B cell (primary cell): ENCODE data around the gene HS6ST2. TPM values are rescaled to one million over a fixed set of nuclear protein-coding genes. Genes with fewer than 3 reads are reported as not detected.

ENCODE experiments used
- ATAC-seq: fragments of 200-7000 bp; cut with Tn5 transposase; one replicate; pipeline ENCODE4 v1.10.0; 2021; ENCODE audit warnings: low read depth, mild to moderate bottlenecking, moderate number of reproducible peaks, moderate library complexity
- CTCF ChIA-PET: fragments of 350-600 bp; sonication (Branson Sonifier 250); formaldehyde crosslinking; loops from one replicate; lab custom pipeline; 2021; ENCODE audit warnings: antibody characterized with exemption, inconsistent platforms; lab: Charles Lee
- POLR2A ChIA-PET: fragments of 350-600 bp; sonication (Branson Sonifier 250); formaldehyde crosslinking; loops from one replicate; lab custom pipeline; 2021; ENCODE audit warnings: antibody characterized with exemption; lab: Charles Lee
- DNase-seq: peaks from one replicate; pipeline ENCODE4 v3.0.0; 2013
- H2AFZ ChIP-seq: 2 replicates; pipeline ENCODE4 v1.6.1; 2012; ENCODE audit warnings: mild to moderate bottlenecking, low read depth, low read length; ENCODE audit not compliant: insufficient read depth, poor library complexity, severe bottlenecking
- H3K27ac ChIP-seq, 2 donors: 1 replicate in 1 of 2; 2 replicates in 1 of 2; pipeline ENCODE4 v1.5.1; 2012 to 2013; ENCODE audit warnings: low read length in 2 of 2, mild to moderate bottlenecking in 2 of 2, moderate library complexity in 1 of 2
- H3K27me3 ChIP-seq, 4 experiments: fragments of 200-600 bp in 1 of 4; sonication (generic) in 1 of 4; replicated peaks in 1 of 4; 1 replicate in 2 of 4; 2 replicates in 2 of 4; pipeline versions ENCODE4 v1.6.1 to v1.7.0; 2013 to 2016; ENCODE audit warnings: low read length in 3 of 4, mild to moderate bottlenecking in 2 of 4, mixed read lengths in 1 of 4, moderate library complexity in 1 of 4; ENCODE audit not compliant: insufficient read depth in 4 of 4, control insufficient read depth in 3 of 4; ENCODE audit errors: control extremely low read depth in 1 of 4
- H3K36me3 ChIP-seq, 2 experiments: replicated peaks in 1 of 2; 1 replicate in 1 of 2; 2 replicates in 1 of 2; pipeline versions ENCODE4 v1.6.1 to v1.7.1; 2013; ENCODE audit warnings: low read length in 1 of 2; ENCODE audit not compliant: insufficient read depth in 2 of 2, control insufficient read depth in 1 of 2; ENCODE audit errors: control extremely low read depth in 1 of 2, extremely low read depth in 1 of 2
- H3K4me1 ChIP-seq, 2 donors: fragments of 200-600 bp in 1 of 2; sonication (generic) in 1 of 2; 1 replicate in 1 of 2; 2 replicates in 1 of 2; pipeline versions ENCODE4 v1.5.1 to v1.6.1; 2013 to 2017; ENCODE audit warnings: low read length in 2 of 2; ENCODE audit not compliant: control insufficient read depth in 2 of 2, insufficient read depth in 2 of 2
- H3K4me2 ChIP-seq: replicated peaks from 2 replicates; pipeline ENCODE3; 2012; ENCODE audit warnings: mild to moderate bottlenecking, low read depth, low read length; ENCODE audit not compliant: poor library complexity, severe bottlenecking
- H3K4me3 ChIP-seq, 5 experiments: fragments of 200-600 bp in 1 of 5; sonication (generic) in 1 of 5; 1 replicate in 3 of 5; 2 replicates in 2 of 5; pipeline versions ENCODE4 v1.5.1 to v1.7.0; 2011 to 2016; ENCODE audit warnings: low read length in 4 of 5, mild to moderate bottlenecking in 4 of 5, low read depth in 2 of 5, control low read depth in 1 of 5, moderate library complexity in 1 of 5; ENCODE audit not compliant: insufficient read depth in 1 of 5; ENCODE audit errors: control extremely low read depth in 1 of 5, extremely low read depth in 1 of 5
- H3K79me2 ChIP-seq: fragments of 200-600 bp; sonication (generic); one replicate; pipeline ENCODE4 v1.6.0; 2016; ENCODE audit warnings: low read length; ENCODE audit not compliant: control insufficient read depth, insufficient read depth
- H3K9ac ChIP-seq: fragments of 200-600 bp; sonication (generic); 2 replicates; pipeline ENCODE4 v1.6.1; 2017; ENCODE audit warnings: mild to moderate bottlenecking, low read length, moderate library complexity
- H3K9me3 ChIP-seq, 3 donors: one replicate each; pipeline versions ENCODE4 v1.6.1 to v1.7.1; 2013; ENCODE audit warnings: low read length in 2 of 3; ENCODE audit not compliant: control insufficient read depth in 2 of 3, insufficient read depth in 1 of 3; ENCODE audit errors: control extremely low read depth in 1 of 3
- H4K20me1 ChIP-seq: 2 replicates; pipeline ENCODE4 v1.6.0; 2012; ENCODE audit warnings: mild to moderate bottlenecking, low read length; ENCODE audit not compliant: insufficient read depth, control insufficient read depth, poor library complexity, severe bottlenecking
- H3K27ac Mint-ChIP-seq: one replicate; pipeline ENCODE4 v1.8.0; 2021; ENCODE audit warnings: mixed read lengths
- H3K27me3 Mint-ChIP-seq: one replicate; pipeline ENCODE4 v1.8.0; 2021; ENCODE audit warnings: mixed read lengths
- H3K4me1 Mint-ChIP-seq: one replicate; pipeline ENCODE4 v1.8.0; 2021; ENCODE audit warnings: mixed read lengths
- H3K4me3 Mint-ChIP-seq: one replicate; pipeline ENCODE4 v1.8.0; 2021; ENCODE audit warnings: mixed read lengths
- H3K9me3 Mint-ChIP-seq: one replicate; pipeline ENCODE4 v1.8.0; 2022; ENCODE audit warnings: mixed read lengths; ENCODE audit not compliant: insufficient read depth
- CTCF ChIP-seq: fragments of 200-600 bp; IDR thresholded peaks from one replicate; pipeline ENCODE4 v1.8.0; 2022; ENCODE audit warnings: antibody characterized with exemption, mild to moderate bottlenecking
- EZH2 ChIP-seq: IDR thresholded peaks from 2 replicates; pipeline ENCODE4 v1.6.1; 2012; ENCODE audit warnings: borderline replicate concordance, low read depth, mild to moderate bottlenecking, moderate library complexity, low read length; ENCODE audit not compliant: insufficient read depth, poor library complexity, severe bottlenecking
- WGBS: methylation state at CpG from one replicate; pipeline ENCODE4 v1.1.5; 2013; ENCODE audit warnings: missing lambda C conversion rate; ENCODE audit not compliant: insufficient coverage; 5-methylcytosine and 5-hydroxymethylcytosine counted together
- intact Hi-C: fragments of 100-400 bp; cut with micrococcal nuclease; formaldehyde crosslinking; loops from one replicate; pipeline ENCODE4 v1.10.0; 2022
- polyA plus RNA-seq: library from polyadenylated mRNA; depleted of rRNA; stranded (reverse); fragments of >200 nt; gene quantifications from 2 replicates; pipeline ENCODE4 v1.2.3, GENCODE V29; 2012
- total RNA-seq, 2 donors: library from RNA; stranded (reverse); fragments of 120-200 nt in 1 of 2; gene quantifications; 1 replicate in 1 of 2; 2 replicates in 1 of 2; pipeline versions ENCODE4 v1.2.3 to v1.2.4, GENCODE V29; 2013 to 2022

Gene HS6ST2
- total and polyA plus RNA-seq, 2 donors (not counting 1 experiment from before 2014, with no cell fraction given), result not detected

GRCh38 chrX:132590350-132591026, 367.9 kb downstream of the HS6ST2 start:
- no peaks in the 10 kb centered on the region for H3K36me3 ChIP-seq
- no peaks in the 10 kb centered on the region for H3K79me2 ChIP-seq
- no peaks in the 10 kb centered on the region for H4K20me1 ChIP-seq
- Mint-ChIP-seq H3K4me1 (no peaks in the 10 kb centered on the region), H3K27ac (no peak overlapping the region), H3K4me3 (no peak overlapping the region), H3K27me3 (no peaks in the 10 kb centered on the region), H3K9me3 (no peaks in the 10 kb centered on the region)
- no peak overlapping the region for H3K4me2 ChIP-seq
- H3K27me3 ChIP-seq, result peaks cover 0 to 4% (median 0%) of the 10 kb centered on the region in 4 experiments
- no peaks in the 10 kb centered on the region for H3K4me1 ChIP-seq
- 88% methylated on average over 1 of the region's 2 CpGs for WGBS
- DNase-seq (no peak), ATAC-seq (no peak)
- H3K9me3 ChIP-seq, result no peaks in the 10 kb centered on the region
- H3K4me3 ChIP-seq, result no peak overlapping the region
- intact Hi-C loops, result no loop called here
- ChIA-PET CTCF (interaction anchor here (3.8 kb wide), 1 partner anchor 298 kb away, joined by 35 read pairs; no protein-coding TSS in a partner anchor), POLR2A (no interaction called here)
- no peak overlapping the region for H3K9ac ChIP-seq
- no peak overlapping the region for H3K27ac ChIP-seq
- TF ChIP-seq EZH2 (no peak), CTCF (no peak)
- no peak overlapping the region for H2AFZ ChIP-seq

- no peaks in the 10 kb centered on the region for H3K9me3 ChIP-seq
- no peak overlapping the region for H3K27ac ChIP-seq
- no peaks in the 10 kb centered on the region for H3K9me3 Mint-ChIP-seq
- no peak overlapping the region for H3K9ac ChIP-seq
- WGBS, result no CpG with 5 or more reads among the region's 4 CpGs
- no peaks in the 10 kb centered on the region for H3K79me2 ChIP-seq
- ChIA-PET CTCF (no interaction called here), POLR2A (no interaction called here)
- H3K4me1 Mint-ChIP-seq, result no peaks in the 10 kb centered on the region
- intact Hi-C loops, result no loop called here
- H3K4me2 ChIP-seq, result no peak overlapping the region
- H3K4me3 Mint-ChIP-seq, result no peak overlapping the region
- DNase-seq (no peak), ATAC-seq (no peak)
- no peak overlapping the region for H2AFZ ChIP-seq
- TF ChIP-seq CTCF (no peak), EZH2 (no peak)
- H3K36me3 ChIP-seq, result no peaks in the 10 kb centered on the region
- H3K27ac Mint-ChIP-seq, result no peak overlapping the region
- H3K27me3 Mint-ChIP-seq, result peaks cover 3% of the 10 kb centered on the region
- no peak overlapping the region for H3K4me3 ChIP-seq
- peaks cover 0 to 8% (median 0%) of the 10 kb centered on the region in 4 experiments for H3K27me3 ChIP-seq
- no peaks in the 10 kb centered on the region for H3K4me1 ChIP-seq
- H4K20me1 ChIP-seq, result no peaks in the 10 kb centered on the region
Measured at GRCh38 chrX:132584936-132585335, 373.5 kb downstream of the HS6ST2 start.
